Body of pancreas (tissue), 4 donors: Measurements from ENCODE around the gene GCNT4. TPM values are rescaled to one million over a fixed set of nuclear protein-coding genes. Genes with fewer than 3 reads are reported as not detected.

ENCODE experiments used
- ATAC-seq: fragments of 150-250 bp; one replicate; pipeline ENCODE4 v1.9.1; 2016
- DNase-seq, 4 donors: peaks; one replicate each; pipeline ENCODE4 v3.0.0-alpha.2; 2019
- H3K27ac ChIP-seq, 4 donors: fragments of 200-600 bp; sonication (generic); 1 replicate in 3 of 4; 2 replicates in 1 of 4; pipeline versions ENCODE4 v1.5.1 to v1.6.1; 2016 to 2019; ENCODE audit warnings: mild to moderate bottlenecking in 1 of 4, mixed read lengths in 1 of 4, moderate library complexity in 1 of 4
- H3K27me3 ChIP-seq, 2 donors: fragments of 200-600 bp; sonication (generic); one replicate each; pipeline ENCODE4 v1.6.0; 2016; ENCODE audit warnings: mild to moderate bottlenecking in 1 of 2
- H3K36me3 ChIP-seq, 2 donors: fragments of 200-600 bp; sonication (generic); replicated peaks in 1 of 2; 2 replicates each; pipeline ENCODE4 v1.5.1; 2016; ENCODE audit warnings: low read depth in 2 of 2; ENCODE audit not compliant: insufficient read depth in 1 of 2
- H3K4me1 ChIP-seq: fragments of 200-600 bp; sonication (generic); one replicate; pipeline ENCODE4 v1.6.0; 2016
- H3K4me3 ChIP-seq, 2 donors: fragments of 200-600 bp; sonication (generic); 1 replicate in 1 of 2; 2 replicates in 1 of 2; pipeline ENCODE4 v1.5.1; 2016 to 2019
- H3K9me3 ChIP-seq, 3 donors: fragments of 200-600 bp; sonication (generic); 1 replicate in 2 of 3; 2 replicates in 1 of 3; pipeline ENCODE4 v1.5.1; 2016
- POLR2A ChIP-seq, 3 donors: fragments of 450-650 bp; IDR thresholded peaks; one replicate each; pipeline ENCODE4 v1.6.1; 2016; ENCODE audit warnings: antibody characterized with exemption in 3 of 3, mild to moderate bottlenecking in 2 of 3
- WGBS, 2 donors: methylation state at CpG; one replicate each; pipeline ENCODE4 v1.1.5; 2017; 5-methylcytosine and 5-hydroxymethylcytosine counted together
- intact Hi-C: fragments of 100-400 bp; cut with DNase I; formaldehyde crosslinking; loops from one replicate; pipeline ENCODE4 v1.15.1; 2023
- total RNA-seq, 2 donors: library from RNA; depleted of rRNA; stranded (reverse); fragments of >200 nt; gene quantifications; one replicate each; pipeline ENCODE4 v1.1.0, GENCODE V29; 2016
- TF ChIP-seq, protein P1 (sequence below), 7 experiments: fragments of 450-650 bp in 4 of 7; fragments of 200-600 bp in 3 of 7; sonication (generic) in 3 of 7; IDR thresholded peaks; one replicate each; pipeline ENCODE4 v1.5.1; 2016 to 2019; ENCODE audit warnings: antibody characterized with exemption in 7 of 7

Gene GCNT4
- total RNA-seq, 2 donors from 2014 or later, result 3.3 to 4.2 TPM

DNA sequence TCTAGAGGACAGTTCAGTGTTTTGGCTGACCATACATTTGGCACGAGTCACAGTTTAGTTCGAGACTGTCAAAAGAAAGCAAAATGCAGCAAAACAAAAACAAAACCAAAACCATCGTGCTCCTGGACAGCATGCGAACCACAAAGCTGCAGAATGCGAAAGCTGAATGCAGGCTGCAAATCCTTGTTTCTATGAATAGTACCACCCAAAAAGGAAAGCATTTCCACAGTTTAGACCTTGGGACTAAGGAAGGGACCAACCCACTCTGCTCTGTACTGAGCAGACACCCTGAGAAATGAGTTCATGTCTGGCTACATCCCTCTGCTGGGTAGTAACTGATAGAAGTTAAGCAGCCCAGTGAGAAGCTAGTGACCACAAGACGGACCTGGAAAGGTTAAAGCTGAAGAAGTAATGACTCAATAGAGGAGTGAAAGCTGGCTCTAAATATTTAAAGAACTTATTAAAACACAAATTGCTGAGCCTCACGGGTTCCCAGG, 3.9 kb downstream of the GCNT4 start:
- Histone ChIP-seq H3K9me3 (no peaks in the 10 kb centered on the region), H3K27me3 (no peaks in the 10 kb centered on the region), H3K36me3 (no peaks in the 10 kb centered on the region), H3K27ac (no peak overlapping the region), H3K4me3 (no peak overlapping the region), H3K4me1 (peaks cover 59% of the 10 kb centered on the region)
- ATAC-seq (no peak), DNase-seq (no peak)
- no peak for TF ChIP-seq POLR2A (IDR thresholded peaks at IDR 0.05)
- TF ChIP-seq, protein P1, sequence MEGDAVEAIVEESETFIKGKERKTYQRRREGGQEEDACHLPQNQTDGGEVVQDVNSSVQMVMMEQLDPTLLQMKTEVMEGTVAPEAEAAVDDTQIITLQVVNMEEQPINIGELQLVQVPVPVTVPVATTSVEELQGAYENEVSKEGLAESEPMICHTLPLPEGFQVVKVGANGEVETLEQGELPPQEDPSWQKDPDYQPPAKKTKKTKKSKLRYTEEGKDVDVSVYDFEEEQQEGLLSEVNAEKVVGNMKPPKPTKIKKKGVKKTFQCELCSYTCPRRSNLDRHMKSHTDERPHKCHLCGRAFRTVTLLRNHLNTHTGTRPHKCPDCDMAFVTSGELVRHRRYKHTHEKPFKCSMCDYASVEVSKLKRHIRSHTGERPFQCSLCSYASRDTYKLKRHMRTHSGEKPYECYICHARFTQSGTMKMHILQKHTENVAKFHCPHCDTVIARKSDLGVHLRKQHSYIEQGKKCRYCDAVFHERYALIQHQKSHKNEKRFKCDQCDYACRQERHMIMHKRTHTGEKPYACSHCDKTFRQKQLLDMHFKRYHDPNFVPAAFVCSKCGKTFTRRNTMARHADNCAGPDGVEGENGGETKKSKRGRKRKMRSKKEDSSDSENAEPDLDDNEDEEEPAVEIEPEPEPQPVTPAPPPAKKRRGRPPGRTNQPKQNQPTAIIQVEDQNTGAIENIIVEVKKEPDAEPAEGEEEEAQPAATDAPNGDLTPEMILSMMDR (IDR thresholded peaks at IDR 0.05), result no peak
- intact Hi-C loops, result no loop called here
- WGBS, 2 donors, result 79 to 80% methylated on average over 7 of the region's 7 CpGs

DNA sequence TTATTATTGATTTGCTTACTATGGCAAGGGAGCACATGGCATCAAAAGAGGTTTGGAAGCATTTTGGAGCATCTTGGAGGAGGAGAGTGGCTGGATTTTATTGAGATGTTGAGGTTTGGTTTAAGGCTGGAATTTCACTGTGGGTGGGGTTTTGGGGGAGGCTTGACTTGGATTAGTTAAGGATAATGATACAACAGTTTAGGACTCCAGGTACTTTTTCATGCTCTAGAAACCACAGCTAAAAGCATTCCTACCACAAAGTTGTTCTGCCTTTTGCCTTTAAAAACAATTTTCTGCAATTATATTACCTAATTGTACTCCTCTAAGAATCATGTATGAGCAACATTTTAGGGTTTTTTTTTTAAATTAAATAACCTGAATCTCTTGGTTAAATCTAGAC, 5.0 kb downstream of the GCNT4 start:
- Histone ChIP-seq H3K27me3 (no peaks in the 10 kb centered on the region), H3K4me1 (peaks cover 59% of the 10 kb centered on the region), H3K4me3 (no peak overlapping the region), H3K36me3 (no peaks in the 10 kb centered on the region), H3K27ac (no peak overlapping the region), H3K9me3 (no peaks in the 10 kb centered on the region)
- intact Hi-C loops, result no loop called here
- TF ChIP-seq, protein P1 (IDR thresholded peaks at IDR 0.05), result no peak
- DNase-seq, result no peak
- ATAC-seq, result no peak

DNA sequence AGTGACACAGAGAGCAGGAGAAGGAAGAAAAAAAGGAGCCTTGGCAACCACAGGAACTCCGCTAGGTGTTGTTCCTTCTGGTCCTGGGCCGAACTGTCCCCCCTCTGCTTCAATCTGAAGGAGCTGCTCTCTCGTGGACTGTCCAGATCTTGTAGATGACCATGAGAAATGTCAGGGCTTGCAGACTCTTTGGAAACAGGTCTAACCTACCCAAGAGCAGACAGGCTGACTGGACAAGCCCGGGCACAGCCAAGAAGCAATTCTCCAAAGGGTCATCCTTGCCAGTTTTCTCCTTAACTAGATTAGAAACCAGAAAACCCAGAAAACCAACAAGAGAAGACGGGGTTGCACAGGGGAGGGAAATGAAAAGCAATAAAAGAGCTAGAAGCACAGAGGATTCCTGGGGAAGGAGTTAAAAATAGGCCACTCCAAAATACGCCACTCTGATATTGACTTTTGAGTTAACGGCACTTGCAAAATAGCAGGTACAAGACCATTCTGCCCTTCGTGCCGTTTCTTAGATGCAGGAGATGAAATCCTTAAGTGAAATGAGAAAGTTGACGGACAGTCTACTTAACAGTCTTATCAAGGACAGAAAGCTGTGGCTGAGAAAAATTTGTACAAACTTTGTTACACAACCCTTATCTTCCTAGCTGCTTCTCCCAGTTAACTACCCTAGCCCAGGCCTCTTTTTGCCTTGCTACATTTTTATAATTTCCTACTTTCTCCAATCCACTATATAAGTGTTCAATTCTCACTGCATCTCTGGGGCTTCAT, 5.8 kb downstream of the GCNT4 start:
- ATAC-seq (no peak), DNase-seq (no peak)
- peak overlapping the region in 2 of 4 donors; percentile 7 to 14 for H3K27ac ChIP-seq
- no peak overlapping the region for H3K4me3 ChIP-seq
- WGBS, 2 donors, result 38 to 40% methylated on average over 10 of the region's 10 CpGs
- H3K4me1 ChIP-seq, result peaks cover 55% of the 10 kb centered on the region
- no peaks in the 10 kb centered on the region for H3K9me3 ChIP-seq
- H3K27me3 ChIP-seq, result no peaks in the 10 kb centered on the region
- no peaks in the 10 kb centered on the region for H3K36me3 ChIP-seq
- no peak for TF ChIP-seq POLR2A (IDR thresholded peaks at IDR 0.05)
- TF ChIP-seq, protein P1 (IDR thresholded peaks at IDR 0.05), result no peak
- intact Hi-C loops, result no loop called here

DNA sequence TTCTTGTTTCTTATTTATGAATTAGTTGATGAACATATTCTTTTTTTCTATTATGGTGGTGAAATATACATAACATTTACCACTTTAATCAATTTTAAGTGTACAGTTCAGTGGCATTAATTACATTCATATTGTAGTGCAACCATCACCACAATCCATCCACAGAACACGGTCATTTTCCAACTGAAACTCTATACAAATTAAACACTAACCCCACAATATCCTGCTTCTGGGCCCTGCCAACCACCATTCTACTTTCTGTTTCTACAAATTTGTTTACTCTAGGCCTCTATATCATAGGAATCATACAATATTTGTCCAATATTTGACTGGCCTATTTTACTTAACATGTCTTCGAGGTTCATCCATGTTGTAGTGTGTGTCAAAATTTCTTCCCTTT, 7.3 kb downstream of the GCNT4 start:
- no peaks in the 10 kb centered on the region for H3K27me3 ChIP-seq
- H3K36me3 ChIP-seq, result no peaks in the 10 kb centered on the region
- no peak for DNase-seq
- H3K27ac ChIP-seq, result no peak overlapping the region
- TF ChIP-seq, protein P1 (IDR thresholded peaks at IDR 0.05), result no peak
- no peak for TF ChIP-seq POLR2A (IDR thresholded peaks at IDR 0.05)
- WGBS, 2 donors, result 85 to 90% methylated on average over 2 of the region's 2 CpGs
- H3K4me3 ChIP-seq, result no peak overlapping the region
- intact Hi-C loops, result no loop called here
- no peak for ATAC-seq
- no peaks in the 10 kb centered on the region for H3K9me3 ChIP-seq
- peaks cover 40% of the 10 kb centered on the region for H3K4me1 ChIP-seq

DNA sequence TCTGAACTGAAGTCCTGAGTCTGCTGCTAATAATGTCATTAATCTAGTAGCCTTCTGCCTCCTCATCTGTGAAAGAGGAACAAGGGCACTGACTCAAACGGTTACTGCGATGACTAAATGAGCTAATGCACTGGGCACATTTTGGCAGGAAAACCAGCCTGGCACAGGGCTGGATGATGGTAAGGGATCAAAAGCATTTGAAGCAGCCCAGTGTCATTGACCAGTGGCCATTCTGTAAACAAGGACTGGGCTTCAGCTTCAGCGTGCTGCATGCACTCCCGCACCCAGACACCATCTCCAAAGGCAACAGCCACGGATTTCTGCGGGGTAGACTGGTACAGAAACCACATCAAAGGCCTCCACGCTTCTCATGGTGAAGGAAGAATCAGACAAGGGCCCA, 8.0 kb downstream of the GCNT4 start:
- Histone ChIP-seq H3K4me1 (peaks cover 34% of the 10 kb centered on the region), H3K27ac (peak overlapping the region in 1 of 4 donors; percentile 7), H3K4me3 (no peak overlapping the region), H3K27me3 (no peaks in the 10 kb centered on the region), H3K9me3 (no peaks in the 10 kb centered on the region), H3K36me3 (no peaks in the 10 kb centered on the region)
- no peak for TF ChIP-seq POLR2A (IDR thresholded peaks at IDR 0.05)
- TF ChIP-seq, protein P1 (IDR thresholded peaks at IDR 0.05), result no peak
- DNase-seq (no peak), ATAC-seq (no peak)
- intact Hi-C loops, result no loop called here
- 71 to 77% methylated on average over 7 of the region's 7 CpGs for WGBS, 2 donors
